PFSK-1 (cell line): ENCODE results near the gene MAGI1.

ENCODE experiments used
- FOXP2 ChIP-seq: optimal IDR thresholded peaks from 2 replicates; pipeline ENCODE3; 2011; ENCODE audit warnings: borderline replicate concordance, control low read depth, inconsistent platforms; ENCODE audit not compliant: insufficient read depth; ENCODE audit errors: extremely low read length, extremely low read depth
- POLR2AphosphoS5 ChIP-seq: IDR thresholded peaks from 2 replicates; pipeline ENCODE4 v1.6.1; 2012; ENCODE audit warnings: low read depth, mild to moderate bottlenecking, control low read depth, low read length, moderate library complexity
- SIN3A ChIP-seq: IDR thresholded peaks from 2 replicates; pipeline ENCODE4 v1.6.1; 2012; ENCODE audit warnings: mild to moderate bottlenecking, low read length, moderate library complexity, borderline replicate concordance; ENCODE audit not compliant: insufficient read depth
- TAF1 ChIP-seq: IDR thresholded peaks from 2 replicates; pipeline ENCODE4 v1.6.1; 2012; ENCODE audit warnings: low read length, control low read depth, borderline replicate concordance; ENCODE audit not compliant: insufficient read depth
- TF ChIP-seq, protein P1 (sequence below), 2 experiments: IDR thresholded peaks; 2 replicates each; pipeline versions ENCODE4 v1.6.1 to v1.8.0; 2011 to 2012; ENCODE audit warnings: low read depth in 2 of 2, low read length in 2 of 2, control low read depth in 1 of 2, inconsistent platforms in 1 of 2, mild to moderate bottlenecking in 1 of 2, moderate library complexity in 1 of 2; ENCODE audit not compliant: insufficient read depth in 1 of 2

DNA sequence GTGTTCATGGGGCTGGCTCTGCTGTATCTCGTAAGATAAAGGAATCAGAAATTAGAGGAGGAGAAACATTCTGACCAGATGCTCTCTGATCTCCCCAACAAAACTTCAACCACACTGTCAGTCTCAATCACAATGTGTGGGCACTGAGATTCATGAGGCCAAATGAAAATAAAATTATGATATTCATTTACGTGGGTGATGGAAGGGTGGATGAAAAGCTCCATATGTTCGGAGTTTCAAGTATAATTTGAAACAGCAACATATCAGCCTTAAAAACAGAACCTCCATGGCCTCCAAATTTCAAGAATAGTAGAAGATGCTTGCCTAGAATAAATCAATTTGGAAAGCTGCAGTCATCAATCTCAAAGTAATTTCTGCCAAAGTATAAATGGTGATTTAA lies 363.7 kb downstream of the MAGI1 start:
- no peak for TF ChIP-seq TAF1
- TF ChIP-seq, protein P1, sequence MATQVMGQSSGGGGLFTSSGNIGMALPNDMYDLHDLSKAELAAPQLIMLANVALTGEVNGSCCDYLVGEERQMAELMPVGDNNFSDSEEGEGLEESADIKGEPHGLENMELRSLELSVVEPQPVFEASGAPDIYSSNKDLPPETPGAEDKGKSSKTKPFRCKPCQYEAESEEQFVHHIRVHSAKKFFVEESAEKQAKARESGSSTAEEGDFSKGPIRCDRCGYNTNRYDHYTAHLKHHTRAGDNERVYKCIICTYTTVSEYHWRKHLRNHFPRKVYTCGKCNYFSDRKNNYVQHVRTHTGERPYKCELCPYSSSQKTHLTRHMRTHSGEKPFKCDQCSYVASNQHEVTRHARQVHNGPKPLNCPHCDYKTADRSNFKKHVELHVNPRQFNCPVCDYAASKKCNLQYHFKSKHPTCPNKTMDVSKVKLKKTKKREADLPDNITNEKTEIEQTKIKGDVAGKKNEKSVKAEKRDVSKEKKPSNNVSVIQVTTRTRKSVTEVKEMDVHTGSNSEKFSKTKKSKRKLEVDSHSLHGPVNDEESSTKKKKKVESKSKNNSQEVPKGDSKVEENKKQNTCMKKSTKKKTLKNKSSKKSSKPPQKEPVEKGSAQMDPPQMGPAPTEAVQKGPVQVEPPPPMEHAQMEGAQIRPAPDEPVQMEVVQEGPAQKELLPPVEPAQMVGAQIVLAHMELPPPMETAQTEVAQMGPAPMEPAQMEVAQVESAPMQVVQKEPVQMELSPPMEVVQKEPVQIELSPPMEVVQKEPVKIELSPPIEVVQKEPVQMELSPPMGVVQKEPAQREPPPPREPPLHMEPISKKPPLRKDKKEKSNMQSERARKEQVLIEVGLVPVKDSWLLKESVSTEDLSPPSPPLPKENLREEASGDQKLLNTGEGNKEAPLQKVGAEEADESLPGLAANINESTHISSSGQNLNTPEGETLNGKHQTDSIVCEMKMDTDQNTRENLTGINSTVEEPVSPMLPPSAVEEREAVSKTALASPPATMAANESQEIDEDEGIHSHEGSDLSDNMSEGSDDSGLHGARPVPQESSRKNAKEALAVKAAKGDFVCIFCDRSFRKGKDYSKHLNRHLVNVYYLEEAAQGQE (IDR thresholded peaks at IDR 0.05; ENCODE audit: insufficient read depth in 1 of 2, low read depth in 2 of 2, low read length in 2 of 2), result no peak
- no peak for TF ChIP-seq SIN3A
- TF ChIP-seq FOXP2, result no peak
- no peak for TF ChIP-seq POLR2AphosphoS5
